NCI-H2107 treated with DMSO at 0.1 percent for 48 hours (cell line): ENCODE results near the gene NEURL1.
"Not testable (repeated sequence)": the region's sequence is repeated elsewhere in the genome, so short reads cannot be mapped to it uniquely, and the experiment has no call there.

Source experiments
- DNase-seq: peaks from one replicate; lab custom pipeline; 2025; ENCODE audit not compliant: unreplicated experiment; lab: John Stamatoyannopoulos, UW

Gene NEURL1

DNA sequence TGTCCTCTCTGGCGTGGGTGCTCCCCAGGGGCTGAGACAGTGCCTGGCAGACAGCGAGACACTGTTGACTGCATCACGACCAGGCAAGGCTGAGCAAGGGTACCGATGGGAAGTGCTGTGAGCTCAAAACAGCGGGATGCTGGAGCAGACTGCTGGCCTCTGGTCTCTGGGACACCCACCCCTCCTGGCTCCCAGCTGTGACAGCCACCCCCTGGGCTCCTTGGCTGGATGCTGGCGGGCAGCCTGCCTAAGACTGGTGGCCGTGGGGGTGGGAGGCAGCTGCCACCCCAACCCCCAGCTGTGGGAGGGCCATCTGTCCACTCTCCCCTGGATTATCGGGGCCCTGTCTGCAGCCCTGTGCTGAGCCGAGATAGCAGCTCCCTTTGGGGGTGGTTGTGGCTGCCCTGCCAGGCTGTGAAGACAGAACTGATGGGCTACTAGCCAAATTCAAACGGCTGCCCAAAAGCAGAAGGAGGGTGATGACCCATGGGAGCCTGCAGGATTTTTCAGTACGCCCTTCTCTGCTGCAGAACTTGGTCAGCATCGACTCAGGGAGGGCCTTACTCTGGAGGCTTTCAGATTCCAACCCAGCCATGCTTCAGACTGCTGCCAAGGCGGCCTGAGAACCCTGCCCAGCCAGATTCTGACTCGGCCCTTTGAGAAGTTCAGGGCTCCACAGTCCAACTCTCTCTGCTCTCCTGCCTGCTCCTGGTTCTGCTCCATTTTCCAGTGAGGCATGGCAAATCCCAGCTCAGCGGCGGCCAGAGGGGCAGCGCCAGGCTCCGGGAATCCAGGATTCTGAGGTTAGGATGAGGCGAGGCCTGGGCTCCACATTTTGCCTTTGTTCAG, 125.3 kb downstream of the NEURL1 start:
- no peak for DNase-seq

GRCh38 chr10:103619424-103620351, 126.2 kb downstream of the NEURL1 start:
- DNase-seq = no peak

- DNase-seq = no peak
Observed at GRCh38 chr10:103620352-103620740, 126.8 kb downstream of the NEURL1 start.

- DNase-seq = no peak
Observed at GRCh38 chr10:103620891-103621782, 127.6 kb downstream of the NEURL1 start.

GRCh38 chr10:103621783-103622125, 128.2 kb downstream of the NEURL1 start:
- DNase-seq = no peak

DNA sequence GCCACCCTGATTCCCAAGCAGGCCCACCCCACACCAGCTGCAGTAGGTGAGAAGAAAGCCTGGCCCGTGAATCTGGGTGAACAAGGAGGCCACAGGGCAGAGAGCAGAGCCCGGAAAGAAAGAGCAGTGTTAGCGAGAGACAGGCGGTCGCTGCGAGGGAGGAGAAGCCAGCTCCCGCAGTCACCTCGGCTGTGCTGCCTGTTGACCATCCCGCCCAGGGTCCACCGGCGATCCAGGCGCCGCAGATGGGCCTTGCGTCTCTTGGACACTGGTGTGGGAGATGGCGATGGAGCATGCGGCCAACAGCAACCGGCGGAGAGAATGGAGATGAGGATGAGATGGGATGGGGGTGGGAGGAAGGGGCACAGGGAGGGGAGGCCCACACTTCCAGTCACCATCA, 128.8 kb downstream of the NEURL1 start:
- DNase-seq = no peak

DNA sequence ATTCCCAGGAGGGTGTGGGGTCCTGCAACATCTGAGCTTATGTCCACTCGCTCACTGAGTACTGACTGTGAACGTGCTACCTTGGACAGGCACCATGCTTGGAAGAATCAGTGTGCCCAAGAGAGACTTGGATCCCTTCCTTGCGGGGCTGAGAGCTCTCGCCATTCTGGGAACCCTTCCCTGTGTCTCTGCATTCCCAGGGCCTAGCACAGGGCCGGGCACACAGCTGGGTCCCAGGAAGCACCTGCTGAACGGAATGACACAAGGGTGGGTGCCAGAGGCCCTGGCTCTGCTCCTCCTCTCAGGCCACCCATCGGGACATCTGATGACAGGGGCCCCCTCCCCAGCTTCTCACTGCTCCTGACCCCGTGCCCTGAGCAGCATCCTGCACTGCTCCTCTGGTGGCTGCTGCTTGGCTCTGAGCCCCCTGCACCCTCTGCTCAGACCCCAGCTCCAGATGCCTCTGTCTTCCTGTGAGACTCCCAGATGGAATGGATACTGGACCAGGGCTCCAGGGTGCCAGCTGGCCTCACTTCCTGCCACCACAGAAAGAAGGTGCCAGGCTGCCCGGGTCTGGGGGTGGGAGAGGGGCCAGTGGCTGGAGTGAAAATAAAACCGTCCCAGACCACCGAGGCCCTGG, 129.6 kb downstream of the NEURL1 start:
- no peak for DNase-seq

GRCh38 chr10:103626178-103626577, 132.7 kb downstream of the NEURL1 start:
- no peak for DNase-seq

GRCh38 chr10:103627111-103627892, 133.8 kb downstream of the NEURL1 start:
- no peak for DNase-seq

DNA sequence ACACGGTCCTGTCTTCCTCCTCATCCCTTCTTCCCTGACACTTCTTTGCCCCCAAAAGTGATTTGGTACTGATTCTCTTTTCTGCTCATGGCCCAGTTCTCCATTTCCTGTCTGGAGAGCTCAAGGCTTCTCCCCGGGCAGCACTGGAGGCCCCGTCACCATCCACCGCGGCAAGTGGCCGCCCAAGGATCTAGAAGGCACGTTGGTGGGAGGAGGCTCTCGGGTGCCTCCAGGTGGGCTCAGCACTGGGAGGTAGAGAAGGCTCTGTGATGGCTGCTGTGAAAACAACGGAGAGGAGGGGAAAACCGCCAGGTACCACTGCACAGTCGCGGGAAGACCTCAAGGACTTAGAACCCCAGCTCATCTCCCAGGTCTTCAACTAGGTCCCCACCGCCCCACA, 134.4 kb downstream of the NEURL1 start:
- DNase-seq = no peak

GRCh38 chr10:103629581-103629980, 136.1 kb downstream of the NEURL1 start:
- no peak for DNase-seq

- no peak for DNase-seq
Observed at GRCh38 chr10:103630156-103630555, 136.7 kb downstream of the NEURL1 start.

GRCh38 chr10:103632247-103632642, 138.7 kb downstream of the NEURL1 start:
- no peak for DNase-seq

- not testable (repeated sequence) for DNase-seq
Observed at GRCh38 chr10:103632871-103633270, 139.4 kb downstream of the NEURL1 start.

GRCh38 chr10:103633846-103634245, 140.3 kb downstream of the NEURL1 start:
- no peak for DNase-seq

- DNase-seq = no peak
Observed at GRCh38 chr10:103635580-103635979, 142.1 kb downstream of the NEURL1 start.

DNA sequence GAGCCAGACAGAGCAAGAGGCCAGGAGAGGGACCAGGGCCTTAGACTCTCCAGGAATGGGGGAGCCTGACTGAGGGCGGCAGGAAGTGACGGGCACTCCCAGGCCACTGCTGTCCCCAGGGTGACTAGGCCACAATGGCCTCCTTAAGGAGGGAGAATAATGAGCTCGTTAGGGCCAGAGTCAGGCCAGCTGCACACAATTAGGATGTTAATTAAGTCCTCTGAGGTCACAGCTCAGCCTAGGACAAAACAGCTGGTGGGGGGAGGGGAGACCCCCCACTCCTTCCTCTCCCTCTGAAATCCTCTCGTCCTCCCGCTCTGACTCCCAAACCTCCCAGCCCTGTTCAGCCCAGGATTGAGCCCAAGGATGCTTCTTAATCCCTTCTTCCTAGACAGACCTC, 143.0 kb downstream of the NEURL1 start:
- DNase-seq = no peak

DNA sequence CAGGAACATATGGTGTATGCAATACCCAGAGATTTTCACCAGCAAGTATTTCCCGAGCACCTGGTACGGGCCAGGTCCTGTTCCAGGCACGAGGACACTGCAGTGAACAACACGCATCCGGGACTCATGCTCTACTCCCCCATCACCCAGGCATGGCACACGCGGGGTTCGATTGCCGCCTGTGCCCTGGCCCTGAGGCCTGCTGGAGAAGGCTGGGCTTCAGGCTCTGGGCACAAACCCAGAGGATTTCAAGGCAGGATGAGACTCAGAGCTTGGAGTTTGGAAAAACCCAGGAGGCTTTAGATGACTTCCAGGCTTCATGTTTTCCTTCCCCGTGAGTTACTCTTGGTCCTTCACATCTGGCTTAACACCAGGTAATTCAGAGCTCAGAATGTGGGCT, 143.5 kb downstream of the NEURL1 start:
- DNase-seq = no peak

DNA sequence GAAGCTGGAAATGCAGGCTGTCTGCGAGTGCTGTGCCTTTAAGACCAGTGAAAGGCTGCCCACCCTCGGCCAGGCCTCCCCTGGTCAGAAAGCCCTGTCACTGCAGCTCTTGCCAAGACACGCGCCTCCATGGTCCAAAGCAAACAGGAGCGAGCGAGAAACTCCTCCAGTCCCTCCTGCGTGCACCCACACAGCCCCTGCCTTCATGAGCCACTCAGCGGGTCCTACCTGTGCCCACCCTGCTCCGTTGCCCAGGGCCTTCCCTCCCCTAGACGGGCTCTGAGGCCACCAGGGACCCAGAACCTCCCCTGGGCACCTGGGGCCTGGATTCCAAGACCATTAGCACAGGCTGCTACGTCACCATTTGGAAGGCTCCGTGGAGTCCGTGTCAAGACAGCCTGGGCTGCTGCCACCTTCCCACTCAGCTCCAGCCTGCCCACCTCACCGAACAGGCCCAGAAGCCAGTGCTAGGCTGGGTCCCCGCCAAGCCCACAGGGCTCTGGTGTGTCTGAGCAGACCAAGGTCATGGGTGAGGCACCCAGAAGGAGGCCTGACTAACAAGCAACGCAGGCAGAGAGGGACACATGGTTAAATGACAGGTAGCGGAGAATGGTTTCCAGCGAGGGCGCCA, 144.5 kb downstream of the NEURL1 start:
- DNase-seq = no peak
